Left ventricle myocardium superior (tissue), 1 donor: ENCODE results near the gene PLEKHS1. TPM values are rescaled to one million over a fixed set of nuclear protein-coding genes. Genes with fewer than 3 reads are reported as not detected.
"Not testable (repeated sequence)": the region's sequence is repeated elsewhere in the genome, so short reads cannot be mapped to it uniquely, and the experiment has no call there.

Source experiments
- ATAC-seq: fragments of 200-7000 bp; cut with Tn5 transposase; one replicate; pipeline ENCODE4 v1.9.1; 2020; ENCODE audit warnings: mild to moderate bottlenecking, moderate library complexity
- DNase-seq: peaks from one replicate; pipeline ENCODE4 v3.0.0-alpha.2; 2020
- intact Hi-C: fragments of 100-400 bp; cut with micrococcal nuclease; formaldehyde crosslinking; loops from one replicate; pipeline ENCODE4 v1.11.0; 2022
- total RNA-seq: library from RNA; stranded (reverse); fragmentation: NEBNext Ultra II Directional; extraction: Animal tissue kit (Norgen Biotek cat#: 25700); gene quantifications from one replicate; pipeline ENCODE4 v1.2.1, GENCODE V29; 2021
- donor health status: DM: no; HTN: yes; CAD: no; lungs with severe emphysema.

Gene PLEKHS1
- total RNA-seq, 1 donor from 2014 or later: not detected

DNA sequence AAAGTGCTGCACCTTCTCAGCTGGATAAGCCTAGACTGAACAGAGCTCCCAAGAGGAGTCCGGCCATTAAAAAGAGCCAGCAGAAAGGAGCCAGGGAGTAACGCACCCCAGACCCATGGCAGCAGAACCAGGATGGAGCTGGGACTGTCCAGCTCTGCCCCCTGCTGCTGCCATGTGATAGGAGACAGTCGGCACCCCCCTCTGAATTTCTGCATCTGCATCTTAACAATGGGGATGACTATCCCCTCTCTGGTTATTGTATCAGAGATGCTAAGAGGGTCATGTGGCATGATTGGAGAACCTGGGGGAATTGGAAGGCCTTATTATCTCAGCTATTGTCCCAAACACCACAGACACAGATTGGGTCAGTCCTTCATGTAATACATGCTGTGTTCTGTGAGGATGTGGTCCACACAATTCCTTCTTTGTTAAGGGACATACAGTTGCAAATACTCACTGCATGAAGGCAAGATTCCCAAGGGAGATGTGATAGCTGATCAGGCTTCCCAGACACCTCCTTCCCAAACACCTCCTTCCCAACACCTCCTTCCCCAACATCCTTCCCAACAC lies 29.3 kb downstream of the PLEKHS1 start:
- ATAC-seq (no peak), DNase-seq (no peak)
- intact Hi-C loops: no loop called here

DNA sequence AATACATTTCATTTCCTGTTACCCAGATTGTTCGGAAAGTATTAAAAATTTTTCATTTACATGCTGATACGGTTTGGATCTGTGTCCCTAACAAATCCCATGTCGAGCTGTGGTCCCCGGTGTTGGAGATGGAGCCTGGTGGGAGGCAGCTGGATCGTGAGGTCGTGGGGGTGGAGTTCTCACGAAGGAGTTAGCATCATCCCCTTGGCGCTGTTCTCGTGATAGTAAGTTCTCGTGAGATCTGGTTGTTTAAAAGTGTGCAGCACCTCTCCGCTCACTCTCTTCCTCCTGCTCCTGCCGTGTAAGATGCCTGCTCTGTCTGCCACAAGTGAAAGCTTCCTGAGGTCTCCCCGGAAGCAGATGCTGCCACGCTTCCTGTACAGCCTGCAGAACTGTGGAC lies 30.9 kb downstream of the PLEKHS1 start:
- intact Hi-C loops: no loop called here
- DNase-seq (no peak), ATAC-seq (no peak)

DNA sequence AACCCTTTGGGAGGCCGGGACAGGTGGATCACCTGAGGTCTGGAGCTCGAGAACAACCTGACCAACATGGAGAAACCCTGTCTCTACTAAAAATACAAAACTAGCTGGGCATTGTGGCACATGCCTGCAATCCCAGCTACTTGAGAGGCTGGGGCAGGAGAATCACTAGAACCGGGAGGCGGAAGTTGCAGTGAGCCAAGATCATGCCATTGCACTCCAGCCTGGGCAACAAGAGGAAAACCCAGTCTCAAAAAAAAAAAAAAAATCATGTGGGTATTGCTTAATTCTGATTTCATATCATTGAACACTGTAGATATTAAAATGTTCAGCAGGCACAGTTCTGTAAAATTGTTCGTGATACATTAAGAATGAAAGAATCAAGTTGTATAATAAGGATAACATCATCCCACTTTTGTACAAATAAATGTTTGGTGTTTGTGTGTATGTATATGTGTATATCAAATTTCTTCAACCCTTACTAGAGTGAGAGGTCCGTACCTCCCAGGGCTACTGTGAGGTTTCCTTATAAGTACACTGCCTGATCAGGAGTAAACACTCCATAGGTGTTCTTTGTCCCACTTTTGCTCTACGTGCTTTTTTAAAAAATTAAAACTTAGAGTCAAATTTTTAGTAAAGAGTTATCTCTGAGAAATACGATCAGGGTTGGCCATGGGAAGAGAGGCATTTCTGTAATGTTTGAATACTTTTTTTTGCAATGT lies 31.7 kb downstream of the PLEKHS1 start:
- ATAC-seq (no peak), DNase-seq (no peak)
- intact Hi-C loops: no loop called here

DNA sequence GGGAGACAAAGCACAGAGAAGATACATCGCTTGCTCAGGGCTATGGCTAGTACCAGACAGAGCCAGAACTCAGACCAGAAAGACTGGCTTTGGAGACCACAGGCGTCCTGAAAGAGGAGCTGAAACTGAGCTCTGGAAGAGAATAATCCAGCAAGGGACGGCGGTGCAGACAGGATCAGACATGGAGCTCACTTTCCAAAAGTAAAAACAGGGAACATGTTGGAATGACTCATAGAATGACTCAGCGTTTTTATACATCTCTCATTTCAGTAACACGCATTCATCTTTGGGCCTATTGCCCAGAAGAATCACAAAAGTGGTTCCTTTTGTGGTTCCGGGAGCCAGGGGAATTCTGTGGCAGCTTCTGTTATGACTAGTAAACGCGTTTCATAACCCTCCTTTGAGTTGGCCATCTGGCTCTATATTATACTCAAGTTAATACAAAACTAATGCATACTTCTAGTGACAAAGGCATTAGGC lies 37.2 kb downstream of the PLEKHS1 start:
- DNase-seq (no peak), ATAC-seq (peak; percentile 64)
- intact Hi-C loops: no loop called here

DNA sequence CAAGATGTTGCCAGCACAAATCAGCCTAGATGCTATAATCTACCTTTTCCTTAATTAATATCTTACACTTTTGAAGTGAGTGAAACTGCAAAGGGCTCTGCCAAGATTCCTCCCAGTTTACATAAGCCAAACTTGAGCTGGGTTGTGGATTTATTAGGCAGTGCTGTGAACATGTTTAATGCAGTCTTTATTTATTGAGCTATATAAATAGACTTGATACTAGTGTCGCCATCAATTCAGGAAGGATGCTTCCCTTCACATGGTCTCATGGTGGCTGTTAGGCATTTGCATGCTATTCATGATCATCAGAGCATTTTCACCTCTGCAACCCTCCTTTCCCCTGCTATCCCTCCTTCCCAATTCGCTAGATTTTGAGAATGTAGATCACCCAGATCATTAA lies 40.2 kb downstream of the PLEKHS1 start:
- intact Hi-C loops: no loop called here

DNA sequence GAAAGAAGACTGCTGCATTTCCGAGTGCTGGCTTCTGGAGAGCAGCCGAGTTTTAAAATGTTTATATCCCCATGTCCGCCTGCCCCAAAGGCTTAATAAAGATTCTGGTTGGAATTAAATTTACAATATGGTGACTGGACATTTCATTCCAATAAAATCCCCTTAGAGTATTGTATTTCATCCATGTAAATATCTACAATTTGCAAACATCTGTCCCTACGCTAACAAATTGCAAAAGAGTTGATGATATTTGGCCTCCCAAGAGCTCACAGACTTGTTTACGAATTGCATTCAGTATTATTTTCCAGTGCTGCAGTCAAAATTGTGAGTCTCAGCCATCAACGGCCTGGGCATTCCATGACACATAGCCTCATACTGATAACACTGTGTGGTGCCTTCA lies 50.1 kb downstream of the PLEKHS1 start:
- intact Hi-C loops: no loop called here
- DNase-seq (no peak), ATAC-seq (no peak)

More for the DNA sequence above, 40.2 kb downstream of the PLEKHS1 start:
- no peak for DNase-seq
- ATAC-seq: no peak

DNA sequence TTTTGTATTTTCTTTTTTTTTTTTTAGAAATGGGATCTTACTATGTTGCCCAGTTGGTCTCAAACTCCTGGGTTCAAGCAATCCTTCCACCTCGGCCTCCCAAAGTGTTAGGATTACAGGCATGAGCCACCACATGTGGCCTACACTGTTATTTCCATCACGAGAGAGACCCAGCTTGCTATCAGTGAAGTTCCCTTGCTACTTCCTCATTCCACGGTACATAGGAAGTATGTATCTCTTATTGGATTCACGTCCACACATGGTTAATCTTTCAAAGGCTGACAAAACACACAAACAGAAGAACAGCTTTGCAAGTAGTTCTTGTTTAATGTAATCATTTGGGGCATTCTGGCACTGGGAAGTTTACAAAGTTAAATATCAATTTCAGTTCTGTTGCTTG lies 51.5 kb downstream of the PLEKHS1 start:
- intact Hi-C loops: no loop called here
- no peak for ATAC-seq
- no peak for DNase-seq

DNA sequence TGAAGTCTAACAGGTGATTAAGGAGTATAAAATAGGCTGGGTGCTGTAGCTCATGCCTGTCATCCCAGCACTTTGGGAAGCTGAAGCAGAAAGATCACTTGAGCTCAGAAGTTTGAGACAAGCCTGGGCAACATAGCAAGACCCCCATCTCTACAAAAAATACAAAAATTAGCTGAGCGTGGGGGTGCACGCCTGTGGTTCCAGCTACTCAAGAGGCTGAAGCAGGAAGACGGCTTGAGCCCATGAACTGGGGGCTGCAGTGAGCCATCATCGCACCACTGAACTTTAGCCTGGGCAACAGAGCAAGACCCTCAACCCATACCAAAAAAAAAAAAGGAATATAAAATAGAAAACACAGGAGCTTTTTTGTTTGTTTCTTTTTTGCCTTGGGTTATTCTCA lies 55.0 kb downstream of the PLEKHS1 start:
- intact Hi-C loops: no loop called here
- ATAC-seq (no peak), DNase-seq (no peak)

DNA sequence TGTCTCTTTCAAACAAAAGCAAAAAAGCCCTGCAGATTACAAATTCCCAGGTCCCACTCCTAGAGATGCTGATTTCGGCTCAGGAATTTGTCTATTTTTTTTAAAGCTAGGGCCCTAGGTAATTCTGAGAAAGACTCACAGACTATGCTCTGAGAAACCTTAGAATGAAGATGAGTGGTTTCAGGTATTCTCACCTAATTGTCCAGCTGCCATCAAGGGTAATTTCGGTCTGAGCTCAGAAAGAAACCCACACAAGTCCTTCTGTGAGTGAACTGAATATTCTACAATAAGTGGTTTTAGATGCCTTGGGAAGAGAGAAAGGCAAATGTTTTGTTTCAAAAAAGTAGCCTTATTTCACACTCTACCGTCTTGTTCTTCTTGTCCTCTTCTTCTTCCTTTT lies 56.7 kb downstream of the PLEKHS1 start:
- DNase-seq: no peak
- no peak for ATAC-seq
- intact Hi-C loops: no loop called here

DNA sequence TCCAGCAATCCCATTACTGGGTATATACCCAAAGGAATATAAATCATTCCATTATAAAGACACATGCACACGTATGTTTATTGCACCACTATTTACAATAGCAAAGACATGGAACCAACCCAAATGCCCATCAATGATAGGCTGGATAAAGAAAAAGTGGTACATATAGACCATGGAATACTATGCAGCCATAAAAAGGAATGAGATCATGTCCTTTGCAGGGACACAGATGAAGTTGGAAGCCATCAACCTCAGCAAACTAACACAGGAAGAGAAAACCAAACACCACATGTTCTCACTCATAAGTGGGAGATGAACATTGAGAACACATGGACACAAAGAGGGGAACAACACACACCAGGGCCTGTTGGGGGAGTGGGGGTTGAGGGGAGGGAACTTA lies 63.2 kb downstream of the PLEKHS1 start:
- ATAC-seq, intact Hi-C loops, DNase-seq: not testable (repeated sequence)

DNA sequence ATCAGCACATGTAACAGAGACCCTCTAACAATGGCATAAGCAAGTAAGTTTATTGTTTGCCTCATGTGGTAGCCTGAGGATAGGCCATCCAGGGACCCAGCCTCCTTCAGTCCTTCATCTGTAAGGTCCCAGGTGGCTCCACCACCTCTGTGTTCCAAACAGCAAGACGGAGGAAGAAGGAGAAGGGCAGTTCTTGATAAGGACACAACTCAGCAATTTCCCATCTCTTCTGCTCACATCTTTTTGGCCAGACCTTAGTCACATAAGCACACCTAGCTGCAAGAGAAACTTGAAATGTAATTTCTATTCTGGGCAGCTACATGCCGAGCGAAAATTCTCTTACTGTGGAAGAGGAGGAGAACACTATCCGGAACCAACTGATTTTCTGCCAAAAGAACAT lies 68.5 kb downstream of the PLEKHS1 start:
- ATAC-seq (no peak), DNase-seq (no peak)
- intact Hi-C loops: no loop called here

DNA sequence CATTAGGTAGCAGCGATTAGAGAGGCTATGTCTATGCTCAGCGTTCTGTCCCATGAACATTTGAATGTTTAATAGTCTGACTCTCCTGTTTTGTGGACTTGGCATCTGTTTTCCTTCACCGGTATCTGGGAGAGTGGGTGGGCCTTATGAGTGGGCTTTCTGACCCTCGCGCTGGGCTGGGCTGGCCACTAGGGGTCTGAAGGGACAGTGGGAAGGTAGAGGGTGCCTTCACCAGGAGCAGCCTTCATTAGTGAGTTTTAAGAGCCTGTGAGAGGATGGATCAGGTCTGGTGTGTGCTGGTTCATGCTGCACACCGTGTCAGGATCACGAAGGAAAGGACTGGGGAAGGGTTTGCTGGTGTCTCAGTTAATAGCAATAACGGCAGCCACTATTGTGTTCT lies 69.0 kb downstream of the PLEKHS1 start:
- DNase-seq: no peak
- intact Hi-C loops: no loop called here
- ATAC-seq: no peak

DNA sequence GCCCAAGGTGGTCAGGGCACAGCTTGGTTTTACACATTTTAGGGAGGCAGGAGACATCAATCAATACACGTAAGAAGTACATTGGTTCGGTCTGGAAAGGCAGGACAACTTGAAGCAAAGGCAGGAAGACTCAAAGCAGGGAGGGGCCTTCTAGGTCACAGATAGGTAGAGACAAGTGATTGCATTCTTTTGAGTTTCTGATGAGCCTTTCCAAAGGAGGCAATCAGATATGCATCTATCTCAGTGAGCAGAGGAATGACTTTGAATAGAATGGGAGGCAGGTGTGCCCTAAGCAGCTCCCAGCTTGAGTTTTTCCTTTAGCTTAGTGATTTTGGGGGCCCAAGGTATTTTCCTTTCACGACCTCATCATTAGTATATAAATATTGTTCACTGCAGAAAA lies 69.8 kb downstream of the PLEKHS1 start:
- ATAC-seq, intact Hi-C loops, DNase-seq: not testable (repeated sequence)

DNA sequence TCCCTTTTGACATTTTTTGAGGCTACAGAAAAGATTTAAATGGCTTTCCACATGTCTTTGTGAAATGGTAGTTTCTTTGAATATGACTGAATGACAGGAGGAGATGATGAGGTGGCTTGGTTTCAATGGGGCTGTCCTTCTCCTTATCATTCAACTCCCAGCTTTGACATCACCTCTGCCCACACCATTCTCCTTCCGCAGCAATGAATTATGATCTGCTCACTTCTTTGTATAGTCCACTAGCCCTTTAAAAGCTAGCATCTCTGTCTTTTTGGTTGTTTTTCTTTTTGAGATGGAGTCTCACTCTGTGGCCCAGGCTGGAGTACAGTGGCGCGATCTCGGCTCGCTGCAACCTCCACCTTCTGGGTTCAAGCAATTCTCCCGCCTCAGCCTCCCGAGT lies 70.7 kb downstream of the PLEKHS1 start:
- no peak for DNase-seq
- ATAC-seq: no peak
- intact Hi-C loops: no loop called here

DNA sequence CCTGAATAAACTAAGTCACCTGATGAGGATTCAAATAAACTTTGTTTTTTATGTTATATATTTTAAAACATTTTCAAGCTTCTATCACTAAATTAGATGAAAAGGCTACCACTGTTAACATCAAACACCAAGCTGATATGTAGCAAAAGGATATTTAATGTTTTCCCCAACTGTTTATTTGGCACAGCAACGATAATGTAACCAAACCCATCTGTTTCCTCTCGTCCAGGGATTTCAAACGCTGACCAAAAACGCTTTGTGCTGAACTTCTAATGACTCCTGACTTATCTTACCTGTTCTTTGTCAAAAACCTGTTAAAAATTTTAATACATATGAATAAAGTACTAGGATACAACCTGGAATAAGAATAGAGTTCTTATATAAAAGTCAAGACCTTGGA lies 71.9 kb downstream of the PLEKHS1 start:
- no peak for DNase-seq
- intact Hi-C loops: no loop called here
- ATAC-seq: no peak

DNA sequence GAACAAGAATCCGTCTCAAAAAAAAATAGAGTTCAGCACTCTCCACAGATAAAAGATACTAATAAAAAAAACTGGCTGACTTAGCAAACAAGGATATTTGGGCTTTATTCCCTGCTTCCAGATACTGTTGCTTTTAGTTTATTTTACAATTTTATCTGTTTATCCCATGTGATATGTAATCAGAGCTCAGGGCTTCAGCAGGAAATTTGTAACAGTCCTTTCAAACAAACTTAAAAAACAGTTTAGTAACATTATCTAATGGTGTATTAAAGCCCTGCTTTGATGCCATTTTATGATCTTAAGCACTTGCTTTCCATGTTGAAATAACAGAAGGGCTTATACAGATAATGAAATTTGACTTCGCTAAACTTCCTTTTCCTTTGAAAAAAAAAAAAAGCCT lies 74.3 kb downstream of the PLEKHS1 start:
- intact Hi-C loops: no loop called here
- ATAC-seq (no peak), DNase-seq (no peak)

DNA sequence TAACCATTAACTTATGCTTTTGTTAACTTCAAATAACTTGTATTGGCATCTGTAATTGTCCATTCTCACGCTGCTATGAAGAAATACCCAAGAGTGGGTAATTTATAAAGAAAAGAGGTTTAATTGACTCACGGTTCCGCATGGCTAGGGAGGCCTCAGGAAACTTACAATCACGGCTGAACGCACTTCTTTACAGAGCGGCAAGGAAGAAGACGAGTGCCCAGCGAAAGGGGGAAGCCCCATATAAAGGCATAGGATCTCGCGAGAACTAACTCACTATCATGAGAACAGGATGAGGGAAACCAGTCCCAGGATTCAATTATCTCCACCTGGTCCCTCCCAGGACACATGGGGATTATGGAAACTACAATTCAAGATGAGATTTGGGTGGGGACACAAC lies 77.1 kb downstream of the PLEKHS1 start:
- intact Hi-C loops, ATAC-seq, DNase-seq: not testable (repeated sequence)
